ENCODE results near the gene CR1L. TPM values are rescaled to one million over a fixed set of nuclear protein-coding genes. Genes with fewer than 3 reads are reported as not detected.
A peak's percentile ranks its signal among the peaks of the same experiment; 100 is the strongest.

The CR1L gene
- total RNA-seq, result not detected in 2 replicates

GRCh38 chr1:207644852-207645634 is at the start of gene CR1L:
Gene CR1L, plus strand, starts transcription at chr1:207645133. Its CDS starts 101 bp downstream, at chr1:207645234.
- peak within 1 kb of the TSS; percentile 89 for H2AFZ ChIP-seq (ENCODE audit: low read length)
- H3K9me3 ChIP-seq (ENCODE audit: low read depth, low read length), result no peaks in the 10 kb centered on the region
- peaks cover 21% of the 10 kb centered on the region for H3K27me3 ChIP-seq (ENCODE audit: insufficient read depth, low read length)
- peak; percentile 80 for DNase-seq (ENCODE audit: insufficient read length, low spot score, missing footprints)
- no peaks in the 10 kb centered on the region for H3K79me2 ChIP-seq (ENCODE audit: insufficient read depth, low read length)
- H3K4me1 ChIP-seq (ENCODE audit: insufficient read depth, low read length), result peaks cover 5% of the 10 kb centered on the region
- H3K4me2 ChIP-seq (ENCODE audit: insufficient read depth, low read length), result peak within 1 kb of the TSS; percentile 85
- H4K20me1 ChIP-seq (ENCODE audit: insufficient read depth, low read length), result no peaks in the 10 kb centered on the region
- TF ChIP-seq CTCF (IDR thresholded peaks at IDR 0.05; ENCODE audit: extremely low read depth, low read depth, low read length), result no peak
- no peak within 1 kb of the TSS for H3K27ac ChIP-seq (ENCODE audit: low read depth, low read length)
- peak within 1 kb of the TSS; percentile 77 for H3K4me3 ChIP-seq (ENCODE audit: insufficient read depth, low read length)
- H3K36me3 ChIP-seq (ENCODE audit: insufficient read depth, low read length), result no peaks in the 10 kb centered on the region

GRCh38 chr1:207603777-207604176 is 41.2 kb upstream of the CR1L start:
- H3K4me1 ChIP-seq (ENCODE audit: insufficient read depth, low read length), result no peaks in the 10 kb centered on the region

GRCh38 chr1:207605444-207606361 is 39.2 kb upstream of the CR1L start:
- Histone ChIP-seq H3K79me2 (ENCODE audit: insufficient read depth, low read length) (no peaks in the 10 kb centered on the region), H4K20me1 (ENCODE audit: insufficient read depth, low read length) (no peaks in the 10 kb centered on the region), H3K27me3 (ENCODE audit: insufficient read depth, low read length) (no peaks in the 10 kb centered on the region), H3K4me1 (ENCODE audit: insufficient read depth, low read length) (no peaks in the 10 kb centered on the region), H3K36me3 (ENCODE audit: insufficient read depth, low read length) (no peaks in the 10 kb centered on the region), H2AFZ (ENCODE audit: low read length) (no peak overlapping the region), H3K27ac (ENCODE audit: low read depth, low read length) (no peak overlapping the region), H3K9me3 (ENCODE audit: low read depth, low read length) (no peaks in the 10 kb centered on the region), H3K4me3 (ENCODE audit: insufficient read depth, low read length) (no peak overlapping the region), H3K4me2 (ENCODE audit: insufficient read depth, low read length) (no peak overlapping the region)
- DNase-seq (ENCODE audit: insufficient read length, low spot score, missing footprints), result no peak
- no peak for TF ChIP-seq CTCF (IDR thresholded peaks at IDR 0.05; ENCODE audit: extremely low read depth, low read depth, low read length)

More at GRCh38 chr1:207603777-207604176, 41.2 kb upstream of the CR1L start:
- H4K20me1 ChIP-seq (ENCODE audit: insufficient read depth, low read length), result no peaks in the 10 kb centered on the region
- no peak overlapping the region for H3K4me2 ChIP-seq (ENCODE audit: insufficient read depth, low read length)
- no peaks in the 10 kb centered on the region for H3K79me2 ChIP-seq (ENCODE audit: insufficient read depth, low read length)
- H3K27ac ChIP-seq (ENCODE audit: low read depth, low read length), result no peak overlapping the region
- no peak overlapping the region for H2AFZ ChIP-seq (ENCODE audit: low read length)
- no peaks in the 10 kb centered on the region for H3K9me3 ChIP-seq (ENCODE audit: low read depth, low read length)
- DNase-seq (ENCODE audit: insufficient read length, low spot score, missing footprints), result no peak
- H3K36me3 ChIP-seq (ENCODE audit: insufficient read depth, low read length), result no peaks in the 10 kb centered on the region
- no peaks in the 10 kb centered on the region for H3K27me3 ChIP-seq (ENCODE audit: insufficient read depth, low read length)
- H3K4me3 ChIP-seq (ENCODE audit: insufficient read depth, low read length), result no peak overlapping the region
- no peak for TF ChIP-seq CTCF (IDR thresholded peaks at IDR 0.05; ENCODE audit: extremely low read depth, low read depth, low read length)

GRCh38 chr1:207606362-207606755 is 38.6 kb upstream of the CR1L start:
- H3K27ac ChIP-seq (ENCODE audit: low read depth, low read length), result no peak overlapping the region
- no peak for DNase-seq (ENCODE audit: insufficient read length, low spot score, missing footprints)
- no peaks in the 10 kb centered on the region for H3K36me3 ChIP-seq (ENCODE audit: insufficient read depth, low read length)
- no peak for TF ChIP-seq CTCF (IDR thresholded peaks at IDR 0.05; ENCODE audit: extremely low read depth, low read depth, low read length)
- H3K4me1 ChIP-seq (ENCODE audit: insufficient read depth, low read length), result no peaks in the 10 kb centered on the region
- H3K27me3 ChIP-seq (ENCODE audit: insufficient read depth, low read length), result no peaks in the 10 kb centered on the region
- H3K79me2 ChIP-seq (ENCODE audit: insufficient read depth, low read length), result no peaks in the 10 kb centered on the region
- no peak overlapping the region for H2AFZ ChIP-seq (ENCODE audit: low read length)
- H3K9me3 ChIP-seq (ENCODE audit: low read depth, low read length), result no peaks in the 10 kb centered on the region
- H3K4me3 ChIP-seq (ENCODE audit: insufficient read depth, low read length), result no peak overlapping the region
- no peak overlapping the region for H3K4me2 ChIP-seq (ENCODE audit: insufficient read depth, low read length)
- no peaks in the 10 kb centered on the region for H4K20me1 ChIP-seq (ENCODE audit: insufficient read depth, low read length)

Measured in osteoblast (primary cell).